AG04450 (cell line): ENCODE results near the gene GPX1. TPM values are rescaled to one million over a fixed set of nuclear protein-coding genes. Genes with fewer than 3 reads are reported as not detected.

Experiments used
- CTCF ChIA-PET: fragments of 300-600, 350-600 bp; formaldehyde crosslinking; extraction: SDS; loops from one replicate; lab custom pipeline; 2022; ENCODE audit warnings: antibody characterized with exemption, inconsistent platforms; lab: Charles Lee
- POLR2A ChIA-PET: fragments of 350-600 bp; formaldehyde crosslinking; extraction: SDS; loops from one replicate; lab custom pipeline; 2021; ENCODE audit warnings: antibody characterized with exemption, inconsistent platforms; lab: Yijun Ruan, JAX
- DNase-seq: peaks from one replicate; pipeline ENCODE4 v3.0.0-alpha.2; 2011; ENCODE audit warnings: low read depth, low spot score
- H3K27ac ChIP-seq: one replicate; pipeline ENCODE4 v1.5.1; 2012; ENCODE audit warnings: low read depth, low read length, control low read depth
- H3K27me3 ChIP-seq: one replicate; pipeline ENCODE4 v1.6.0; 2012; ENCODE audit warnings: low read length; ENCODE audit not compliant: control insufficient read depth, insufficient read depth
- H3K4me3 ChIP-seq: 2 replicates; pipeline ENCODE4 v1.5.1; 2011; ENCODE audit warnings: mild to moderate bottlenecking, low read depth, low read length, control low read depth
- H3K9me3 ChIP-seq: 2 replicates; pipeline ENCODE4 v1.5.1; 2012; ENCODE audit warnings: low read length; ENCODE audit not compliant: control insufficient read depth, insufficient read depth
- CTCF ChIP-seq: IDR thresholded peaks from 2 replicates; pipeline ENCODE4 v1.5.1; 2011; ENCODE audit warnings: low read depth, low read length, control low read depth, inconsistent platforms
- polyA plus RNA-seq: library from polyadenylated mRNA; depleted of rRNA; stranded (reverse); fragments of >200 nt; gene quantifications from 2 replicates; pipeline ENCODE4 v1.2.3, GENCODE V29; 2011

The GPX1 gene
- polyA plus RNA-seq, 1 experiment = 434 TPM

GRCh38 chr3:49378249-49378895 is 20.2 kb upstream of the GPX1 start:
- CTCF ChIA-PET = no interaction called here
- POLR2A ChIA-PET = no interaction called here
- no peak for DNase-seq

GRCh38 chr3:49377483-49377882 is 19.3 kb upstream of the GPX1 start:
- no peaks in the 10 kb centered on the region for H3K27me3 ChIP-seq
- DNase-seq = no peak
- no peak for TF ChIP-seq CTCF
- H3K4me3 ChIP-seq = no peak overlapping the region
- CTCF ChIA-PET = no interaction called here
- POLR2A ChIA-PET = no interaction called here
- H3K27ac ChIP-seq = no peak overlapping the region
- peaks cover 21% of the 10 kb centered on the region for H3K9me3 ChIP-seq

More at GRCh38 chr3:49378249-49378895, 20.2 kb upstream of the GPX1 start:
- no peaks in the 10 kb centered on the region for H3K27me3 ChIP-seq
- no peak for TF ChIP-seq CTCF
- H3K4me3 ChIP-seq = no peak overlapping the region
- no peak overlapping the region for H3K27ac ChIP-seq
- H3K9me3 ChIP-seq = peaks cover 21% of the 10 kb centered on the region

- H3K9me3 ChIP-seq = peaks cover 1% of the 10 kb centered on the region
- H3K4me3 ChIP-seq = no peak overlapping the region
- no peak for TF ChIP-seq CTCF
- no peak for DNase-seq
- POLR2A ChIA-PET = no interaction called here
- H3K27me3 ChIP-seq = no peaks in the 10 kb centered on the region
- H3K27ac ChIP-seq = no peak overlapping the region
- CTCF ChIA-PET = no interaction called here
Observed at GRCh38 chr3:49371946-49372345, 13.8 kb upstream of the GPX1 start.

GRCh38 chr3:49370585-49371290 is 12.6 kb upstream of the GPX1 start:
- CTCF ChIA-PET = no interaction called here

More at GRCh38 chr3:49370585-49371290, 12.6 kb upstream of the GPX1 start:
- no peak overlapping the region for H3K27ac ChIP-seq
- no peaks in the 10 kb centered on the region; the same call in 1 of the 2 replicates for H3K9me3 ChIP-seq
- POLR2A ChIA-PET = no interaction called here
- no peak for TF ChIP-seq CTCF
- DNase-seq = no peak
- no peak overlapping the region for H3K4me3 ChIP-seq
- H3K27me3 ChIP-seq = no peaks in the 10 kb centered on the region
